Glomerular visceral epithelial cell (primary cell): ENCODE measurements around the gene DCBLD2.
"Not testable (repeated sequence)": the region's sequence is repeated elsewhere in the genome, so short reads cannot be mapped to it uniquely, and the experiment has no call there.

ENCODE experiments used
- DNase-seq: peaks from one replicate; pipeline ENCODE4 v3.0.0-alpha.2; 2016; ENCODE audit errors: extremely low spot score

DCBLD2 gene

GRCh38 chr3:98890965-98891910 lies 10.3 kb downstream of the DCBLD2 start:
- no peak for DNase-seq

GRCh38 chr3:98890181-98890835 lies 11.2 kb downstream of the DCBLD2 start:
- DNase-seq: no peak

GRCh38 chr3:98887684-98888083 lies 13.8 kb downstream of the DCBLD2 start:
- DNase-seq: no peak

- DNase-seq: no peak
These were observed 15.0 kb downstream of the DCBLD2 start for GRCh38 chr3:98886525-98886924.

- no peak for DNase-seq
These were observed 15.6 kb downstream of the DCBLD2 start for GRCh38 chr3:98885851-98886250.

GRCh38 chr3:98884675-98885371 lies 16.7 kb downstream of the DCBLD2 start:
- peak; percentile 47 for DNase-seq

- not testable (repeated sequence) for DNase-seq
These were observed 18.7 kb downstream of the DCBLD2 start for GRCh38 chr3:98882614-98883333.

DNA sequence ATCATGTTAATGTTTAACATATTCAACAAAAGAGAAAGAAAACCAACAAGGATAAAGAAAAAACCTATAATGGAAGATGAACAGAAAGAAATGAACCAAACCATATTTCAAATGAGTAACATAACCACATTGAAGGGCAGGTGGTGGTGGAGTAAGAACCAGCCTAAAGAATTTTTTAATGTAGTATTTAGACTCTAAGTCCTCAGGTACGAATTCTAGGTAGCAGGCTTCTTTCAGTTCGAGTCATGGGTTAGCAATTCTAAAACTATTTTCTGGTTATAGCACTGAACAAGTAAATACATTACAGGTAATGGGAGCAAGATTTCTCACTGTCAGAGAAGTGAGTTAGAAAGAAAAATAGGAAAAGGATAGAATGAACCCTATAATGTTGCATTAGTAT lies 24.4 kb downstream of the DCBLD2 start:
- no peak for DNase-seq

- no peak for DNase-seq
These were observed 26.0 kb downstream of the DCBLD2 start for GRCh38 chr3:98875535-98875934.

GRCh38 chr3:98874602-98875249 lies 26.8 kb downstream of the DCBLD2 start:
- no peak for DNase-seq

GRCh38 chr3:98869391-98869790 lies 32.1 kb downstream of the DCBLD2 start:
- DNase-seq: no peak

DNA sequence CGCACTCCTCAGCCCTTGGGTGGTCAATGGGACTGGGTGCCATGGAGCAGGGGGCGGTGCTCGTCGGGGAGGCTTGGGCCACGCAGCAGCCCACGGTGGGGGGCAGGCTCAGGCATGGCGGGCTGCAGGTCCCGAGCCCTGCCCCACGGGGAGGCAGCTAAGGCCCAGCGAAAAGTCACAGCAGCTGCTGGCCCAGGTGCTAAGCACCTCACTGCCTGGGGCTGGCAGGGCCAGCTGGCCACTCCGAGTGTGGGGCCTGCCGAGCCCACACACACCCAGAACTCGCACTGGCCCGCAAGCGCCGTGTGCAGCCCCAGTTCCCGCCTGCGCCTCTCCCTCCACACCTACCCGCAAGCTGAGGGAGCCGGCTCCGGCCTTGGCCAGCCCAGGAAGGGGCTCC lies 43.5 kb downstream of the DCBLD2 start:
- not testable (repeated sequence) for DNase-seq

- DNase-seq: not testable (repeated sequence)
These were observed 44.2 kb downstream of the DCBLD2 start for GRCh38 chr3:98857258-98857657.

GRCh38 chr3:98856724-98857123 lies 44.8 kb downstream of the DCBLD2 start:
- DNase-seq: no peak

GRCh38 chr3:98855806-98856400 lies 45.6 kb downstream of the DCBLD2 start:
- peak; percentile 60 for DNase-seq

DNA sequence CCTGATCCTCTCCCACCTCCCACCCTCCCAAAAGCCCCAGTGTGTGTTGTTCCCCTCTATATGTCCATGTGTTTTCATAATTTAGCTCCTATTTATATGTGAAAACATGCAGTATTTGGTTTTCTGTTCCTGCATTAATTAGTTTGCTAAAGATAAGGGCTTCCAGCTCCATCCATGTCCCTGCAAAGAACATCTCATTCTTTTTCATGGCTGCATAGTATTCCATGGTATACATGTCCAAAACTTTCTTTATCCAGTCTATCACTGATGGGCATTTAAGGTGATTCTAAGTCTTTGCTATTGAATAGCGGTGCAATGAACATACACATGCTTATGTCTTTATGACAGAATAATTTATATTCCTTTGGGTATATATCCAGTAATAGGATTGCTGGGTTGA lies 53.4 kb downstream of the DCBLD2 start:
- no peak for DNase-seq

DNA sequence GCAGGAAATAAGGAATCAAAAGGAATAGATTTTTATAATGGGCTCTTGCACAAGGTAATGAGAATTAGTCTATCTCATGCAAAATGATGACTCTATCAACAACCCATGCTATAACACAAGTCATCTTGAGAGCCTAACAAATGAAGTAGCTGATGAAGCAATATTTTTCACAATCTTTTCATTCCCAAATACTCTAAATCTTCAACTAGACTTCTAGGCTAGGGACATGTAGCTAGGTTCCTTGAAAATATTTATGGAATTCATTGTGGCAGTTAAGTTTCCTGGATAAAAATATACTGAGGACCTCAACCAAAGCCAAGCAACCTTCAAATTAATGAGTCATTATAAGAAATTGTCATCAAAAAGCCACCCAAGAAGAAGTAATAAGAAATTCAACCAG lies 55.4 kb downstream of the DCBLD2 start:
- no peak for DNase-seq

GRCh38 chr3:98843266-98843959 lies 58.1 kb downstream of the DCBLD2 start:
- no peak for DNase-seq

GRCh38 chr3:98839846-98840245 lies 61.6 kb downstream of the DCBLD2 start:
- no peak for DNase-seq

DNA sequence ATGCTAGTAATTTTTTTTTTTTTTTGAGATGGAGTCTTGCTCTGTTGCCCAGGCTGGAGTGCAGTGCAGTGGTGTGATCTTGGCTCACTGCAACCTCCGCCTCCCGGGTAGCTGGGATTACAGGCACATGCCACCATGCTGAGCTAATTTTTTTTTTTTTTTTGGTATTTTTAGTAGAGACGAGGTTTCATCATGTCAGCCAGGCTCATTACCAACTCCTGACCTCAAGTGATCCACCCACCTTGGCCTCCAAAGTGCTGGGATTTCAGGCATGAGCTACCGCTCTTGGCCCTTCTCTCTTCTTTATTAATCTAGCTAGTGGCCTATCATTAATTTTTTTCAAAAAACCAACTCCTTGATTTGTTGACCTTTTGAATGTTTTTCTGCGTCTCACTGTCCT lies 70.4 kb downstream of the DCBLD2 start:
- peak; percentile 56 for DNase-seq
